Measurements from ENCODE around the gene BEAN1.

Gene BEAN1

GRCh38 chr16:66528294-66528693, 101.2 kb downstream of the BEAN1 start:
- H3K36me3 ChIP-seq (ENCODE audit: control insufficient read depth, insufficient read depth, low read length): peaks cover 31% of the 10 kb centered on the region

GRCh38 chr16:66529475-66529874, 102.4 kb downstream of the BEAN1 start:
- Histone ChIP-seq H3K36me3 (ENCODE audit: control insufficient read depth, insufficient read depth, low read length) (peaks cover 31% of the 10 kb centered on the region), H3K4me1 (ENCODE audit: control insufficient read depth, insufficient read depth, low read length) (no peaks in the 10 kb centered on the region), H3K27me3 (ENCODE audit: control insufficient read depth, insufficient read depth, low read length) (no peaks in the 10 kb centered on the region), H3K9ac (ENCODE audit: low read length) (no peak overlapping the region), H3K27ac (ENCODE audit: low read depth, low read length) (no peak overlapping the region), H3K4me3 (ENCODE audit: low read length) (no peak overlapping the region)

More at GRCh38 chr16:66528294-66528693, 101.2 kb downstream of the BEAN1 start:
- Histone ChIP-seq H3K27ac (ENCODE audit: low read depth, low read length) (no peak overlapping the region), H3K4me1 (ENCODE audit: control insufficient read depth, insufficient read depth, low read length) (no peaks in the 10 kb centered on the region), H3K9ac (ENCODE audit: low read length) (no peak overlapping the region), H3K27me3 (ENCODE audit: control insufficient read depth, insufficient read depth, low read length) (no peaks in the 10 kb centered on the region), H3K4me3 (ENCODE audit: low read length) (no peak overlapping the region)
